Measurements from ENCODE around the gene ZNF681.

- no peak for TF ChIP-seq CTCF (conservative IDR thresholded peaks at IDR 0.05 in 1 of 2, IDR thresholded peaks at IDR 0.05 in 1 of 2; ENCODE audit: extremely low read depth in 1 of 2, insufficient read depth in 1 of 2, low read depth in 1 of 2, low read length in 2 of 2)
- TF ChIP-seq EZH2 (IDR thresholded peaks at IDR 0.05; ENCODE audit: borderline replicate concordance, low read length) = no peak
Measured at GRCh38 chr19:23790641-23791488, 32.2 kb upstream of the ZNF681 start.
